ENCODE measurements around the gene TRAF1. TPM values are rescaled to one million over a fixed set of nuclear protein-coding genes. Genes with fewer than 3 reads are reported as not detected.
A peak's percentile ranks its signal among the peaks of the same experiment; 100 is the strongest.

The TRAF1 gene
- total RNA-seq, 1 donor from 2014 or later: 8.0 TPM

DNA sequence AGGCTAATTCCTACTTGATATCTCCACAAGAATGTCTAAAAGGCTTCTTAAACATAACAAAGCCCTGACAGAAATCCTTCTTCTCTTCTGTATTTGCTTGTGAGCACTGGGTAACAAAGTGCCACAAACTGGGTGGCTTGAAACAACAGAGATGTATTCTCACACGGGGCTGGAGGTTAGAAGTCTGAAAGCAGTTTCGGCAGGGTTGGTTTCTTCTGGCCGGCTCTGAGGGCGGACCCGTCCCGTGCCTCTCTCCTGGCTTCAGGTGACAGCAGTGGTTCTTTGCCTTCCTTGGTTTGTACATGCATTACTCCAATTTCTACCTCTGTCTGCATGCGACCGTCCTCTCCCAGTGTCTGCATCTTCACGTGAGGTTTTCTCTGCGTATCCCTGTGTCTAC is 14.0 kb upstream of the TRAF1 start:
- Mint-ChIP-seq H3K36me3 (no peaks in the 10 kb centered on the region), H3K9me3 (no peaks in the 10 kb centered on the region), H3K27me3 (ENCODE audit: low read depth) (peaks cover 6% of the 10 kb centered on the region), H3K4me3 (no peak overlapping the region), H3K4me1 (peaks cover 34% of the 10 kb centered on the region), H3K27ac (no peak overlapping the region)
- no peak for DNase-seq (ENCODE audit: low spot score in 2 of 2, unreplicated experiment in 2 of 2)
- TF ChIP-seq CTCF (IDR thresholded peaks at IDR 0.05; ENCODE audit: unreplicated experiment): no peak

DNA sequence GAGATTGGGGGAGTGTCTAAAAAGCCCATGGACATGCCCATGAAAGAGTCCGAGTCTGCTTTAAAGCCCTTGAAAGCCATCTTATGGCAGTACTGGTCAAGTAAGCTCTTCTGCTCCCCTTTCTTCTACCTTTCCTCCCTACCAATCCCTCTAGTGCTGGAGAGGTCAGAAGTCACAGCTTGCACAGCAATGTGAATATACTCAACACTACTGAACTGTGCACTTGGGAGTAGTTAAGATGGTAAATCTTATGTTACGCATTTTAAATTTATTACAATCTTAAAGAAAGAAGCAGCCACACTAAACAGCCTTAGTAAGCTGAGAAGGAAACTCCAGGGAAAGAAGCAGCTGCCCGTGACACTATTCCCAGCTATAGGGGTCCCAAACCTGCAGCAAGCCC is 12.3 kb upstream of the TRAF1 start:
- H3K27me3 Mint-ChIP-seq (ENCODE audit: low read depth): peaks cover 6% of the 10 kb centered on the region
- no peak overlapping the region for H3K4me3 Mint-ChIP-seq
- H3K4me1 Mint-ChIP-seq: peaks cover 42% of the 10 kb centered on the region
- DNase-seq (ENCODE audit: low spot score in 2 of 2, unreplicated experiment in 2 of 2): no peak
- no peaks in the 10 kb centered on the region for H3K36me3 Mint-ChIP-seq
- no peak overlapping the region for H3K27ac Mint-ChIP-seq
- no peak for TF ChIP-seq CTCF (IDR thresholded peaks at IDR 0.05; ENCODE audit: unreplicated experiment)
- no peaks in the 10 kb centered on the region for H3K9me3 Mint-ChIP-seq

DNA sequence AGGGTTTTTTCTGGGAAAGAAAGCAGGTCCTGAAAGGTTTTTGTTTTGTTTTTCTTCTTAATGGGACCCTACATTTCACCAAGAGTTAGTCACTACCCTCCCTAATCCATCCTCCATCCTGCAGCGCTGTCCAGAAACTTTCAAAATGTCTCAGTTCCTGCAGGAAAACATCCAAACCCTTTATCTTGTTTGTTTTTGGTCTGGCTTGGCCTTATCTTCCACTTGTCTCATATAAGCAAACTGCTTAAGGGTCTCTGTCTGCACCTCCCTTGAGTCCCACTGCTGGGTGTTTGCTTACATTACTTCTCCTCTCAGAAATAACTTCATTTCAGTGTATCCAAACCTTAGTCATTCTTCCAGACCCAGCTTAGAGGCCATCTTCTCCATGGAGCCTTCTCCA is 11.0 kb upstream of the TRAF1 start:
- Mint-ChIP-seq H3K27me3 (ENCODE audit: low read depth) (peaks cover 9% of the 10 kb centered on the region), H3K27ac (peak overlapping the region; percentile 32), H3K4me1 (peaks cover 39% of the 10 kb centered on the region), H3K4me3 (no peak overlapping the region), H3K36me3 (no peaks in the 10 kb centered on the region), H3K9me3 (no peaks in the 10 kb centered on the region)
- no peak for DNase-seq (ENCODE audit: low spot score in 2 of 2, unreplicated experiment in 2 of 2)
- no peak for TF ChIP-seq CTCF (IDR thresholded peaks at IDR 0.05; ENCODE audit: unreplicated experiment)

DNA sequence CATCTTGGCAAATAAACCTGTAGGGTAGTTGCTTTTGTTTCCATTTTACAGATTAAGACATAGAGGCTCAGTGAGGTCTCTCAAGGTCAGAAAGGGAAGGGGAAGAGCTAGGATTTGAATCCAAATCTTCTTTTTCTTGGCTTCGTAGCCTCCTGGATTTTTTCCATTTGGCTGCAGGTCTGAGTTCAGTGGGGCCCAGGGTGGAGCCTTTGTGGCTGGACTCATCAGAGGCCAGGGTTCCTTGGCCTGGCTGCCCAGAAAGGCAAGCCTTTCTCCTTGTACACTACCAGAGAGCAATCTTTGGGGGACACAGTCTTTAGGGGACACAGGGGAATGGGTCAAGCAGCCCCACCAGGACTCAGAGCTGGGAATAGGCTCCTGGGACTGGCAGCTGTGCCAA is 10.5 kb upstream of the TRAF1 start:
- TF ChIP-seq CTCF (IDR thresholded peaks at IDR 0.05; ENCODE audit: unreplicated experiment): no peak
- H3K27me3 Mint-ChIP-seq (ENCODE audit: low read depth): peaks cover 10% of the 10 kb centered on the region
- H3K4me1 Mint-ChIP-seq: peaks cover 34% of the 10 kb centered on the region
- no peak for DNase-seq (ENCODE audit: low spot score in 2 of 2, unreplicated experiment in 2 of 2)
- H3K4me3 Mint-ChIP-seq: no peak overlapping the region
- peak overlapping the region; percentile 60 for H3K27ac Mint-ChIP-seq
- H3K36me3 Mint-ChIP-seq: no peaks in the 10 kb centered on the region
- no peaks in the 10 kb centered on the region for H3K9me3 Mint-ChIP-seq

- Mint-ChIP-seq H3K9me3 (no peaks in the 10 kb centered on the region), H3K27me3 (ENCODE audit: low read depth) (peaks cover 11% of the 10 kb centered on the region), H3K4me3 (no peak overlapping the region), H3K27ac (peak overlapping the region; percentile 98), H3K36me3 (no peaks in the 10 kb centered on the region), H3K4me1 (peaks cover 33% of the 10 kb centered on the region)
- DNase-seq (ENCODE audit: low spot score in 2 of 2, unreplicated experiment in 2 of 2): no peak
- TF ChIP-seq CTCF (IDR thresholded peaks at IDR 0.05; ENCODE audit: unreplicated experiment): peak; percentile 10
These were observed 10.1 kb upstream of the TRAF1 start for GRCh38 chr9:120936764-120937122.
